Left renal cortex interstitium (tissue), 4 donors: Measurements from ENCODE around the gene GBA3. TPM values are rescaled to one million over a fixed set of nuclear protein-coding genes. Genes with fewer than 3 reads are reported as not detected.

Experiments
- DNase-seq, 4 donors: peaks; one replicate each; pipeline ENCODE4 v3.0.0-alpha.2; 2013; ENCODE audit warnings: low read depth in 4 of 4, low spot score in 2 of 4, missing footprints in 1 of 4
- polyA plus RNA-seq, 4 donors: library from polyadenylated mRNA; unstranded; fragments of 120-200 nt; gene quantifications; one replicate each; pipeline ENCODE4 v1.2.1, GENCODE V29; 2013; ENCODE audit not compliant: insufficient read length in 4 of 4

GBA3 gene
- polyA plus RNA-seq, 4 donors: 9.7 to 18.5 (median 13.8) TPM

DNA sequence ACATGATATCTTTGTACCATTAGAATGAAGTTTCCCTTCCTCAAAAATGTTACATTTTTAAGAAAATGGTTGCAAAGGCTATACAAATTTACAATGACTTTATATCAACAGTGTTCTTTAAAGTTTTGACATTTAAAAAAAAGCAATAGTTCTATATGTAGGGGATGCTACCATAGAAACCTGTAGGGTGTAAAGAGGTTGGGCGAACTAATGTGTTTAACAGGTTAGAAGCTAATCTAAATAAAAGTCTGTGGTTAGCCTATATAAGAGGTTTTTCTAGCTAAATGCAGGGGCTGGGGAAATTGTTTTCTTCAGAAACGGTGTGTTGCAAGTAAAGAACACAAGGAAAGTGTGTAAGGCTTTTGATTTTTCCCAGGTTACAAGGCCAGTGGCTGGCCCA lies 73.3 kb downstream of the GBA3 start:
- no peak for DNase-seq

DNA sequence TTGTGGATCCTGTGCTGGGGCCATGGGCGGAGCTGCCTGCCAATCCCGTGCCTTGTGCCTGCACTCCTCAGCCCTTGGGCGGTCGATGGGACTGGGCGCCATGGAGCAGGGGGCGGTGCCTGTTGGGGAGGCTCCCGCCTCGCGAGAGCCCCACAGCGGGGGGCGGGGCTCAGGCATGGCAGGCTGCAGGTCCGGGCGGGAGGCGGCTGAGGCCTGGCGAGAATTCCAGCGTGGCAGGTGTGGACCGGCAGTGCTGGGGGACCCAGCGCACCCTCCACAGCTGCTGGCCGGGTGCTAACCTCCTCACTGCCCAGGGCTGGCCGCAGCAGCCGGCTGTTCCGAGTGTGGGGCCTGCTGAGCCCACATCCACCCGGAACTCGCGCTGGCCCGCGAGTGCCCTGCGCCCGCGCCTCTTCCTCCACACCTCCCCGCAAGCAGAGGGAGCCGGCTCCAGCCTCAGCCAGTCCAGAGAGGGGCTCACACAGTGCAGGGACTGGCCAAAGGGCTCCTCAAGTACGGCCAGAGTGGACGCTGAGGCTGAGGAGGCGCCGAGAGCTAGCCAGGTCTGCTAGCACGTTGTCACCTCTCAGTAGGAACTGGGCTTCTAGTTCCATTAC lies 85.9 kb downstream of the GBA3 start:
- DNase-seq: no peak

DNA sequence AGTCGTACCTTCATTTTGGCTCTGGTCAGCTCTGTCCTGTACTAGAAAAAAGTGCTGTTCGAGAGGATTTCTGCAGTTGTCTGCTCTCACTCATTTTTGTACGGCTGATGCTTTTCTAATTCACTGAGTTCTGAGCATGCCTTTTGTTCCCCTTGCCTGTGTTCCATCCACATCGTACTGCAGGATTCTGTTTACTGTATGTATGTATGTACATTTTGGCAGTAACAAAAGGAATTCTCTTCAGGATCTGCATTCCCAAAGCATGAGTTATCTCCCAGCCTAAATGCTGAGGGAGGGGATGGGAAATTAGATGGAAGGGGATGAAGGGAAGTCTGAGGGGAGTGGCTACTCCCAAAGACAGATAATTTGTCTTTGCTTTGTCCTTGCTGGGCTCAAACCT lies 87.6 kb downstream of the GBA3 start:
- DNase-seq: no peak

DNA sequence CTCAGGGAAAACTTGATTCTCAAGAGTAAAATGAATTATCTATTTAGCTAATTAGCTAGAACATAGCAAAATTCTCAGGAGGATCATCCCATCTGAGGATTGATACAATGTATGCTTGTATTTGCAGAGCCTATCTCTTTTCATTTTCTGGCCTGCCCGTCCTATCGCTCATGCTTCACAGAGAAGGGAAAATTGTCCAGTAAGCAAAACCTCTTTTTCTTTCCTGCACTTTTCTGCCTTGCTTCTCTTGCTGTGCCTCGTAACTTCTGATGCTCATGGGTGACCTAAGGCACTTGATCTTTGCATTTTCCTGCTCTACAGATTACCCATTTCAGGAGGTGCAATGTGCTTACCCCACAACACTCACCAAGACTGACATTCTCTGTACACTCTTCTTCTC lies 88.1 kb downstream of the GBA3 start:
- DNase-seq: no peak

DNA sequence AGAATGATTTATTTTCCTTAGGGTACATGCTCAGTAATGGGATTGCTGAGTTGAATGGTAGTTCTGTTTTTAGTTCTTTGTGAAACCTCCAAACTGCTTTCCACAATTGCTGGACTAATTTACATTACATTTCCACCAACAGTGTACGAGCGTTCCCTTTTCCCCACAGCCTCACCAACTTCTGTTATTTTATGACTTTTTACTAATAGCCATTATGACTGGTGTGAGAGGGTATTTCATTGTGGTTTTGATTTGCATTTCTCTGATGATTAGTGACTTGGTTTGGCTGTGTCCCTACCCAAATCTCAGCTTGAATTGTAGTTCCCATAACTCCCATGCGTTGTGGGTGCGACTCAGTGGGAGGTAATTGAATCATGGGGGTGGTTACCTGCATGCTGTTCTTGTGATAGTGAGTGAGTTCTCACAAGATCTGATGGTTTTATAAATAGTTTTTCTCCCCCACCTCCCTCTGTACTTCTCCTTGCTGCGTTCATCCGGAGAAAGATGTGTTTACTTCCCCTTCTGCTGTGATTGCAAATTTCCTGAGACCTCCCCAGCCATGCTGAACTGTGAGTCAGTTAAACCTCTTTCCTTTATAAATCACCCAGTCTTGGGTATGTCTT lies 95.1 kb downstream of the GBA3 start:
- no peak for DNase-seq

DNA sequence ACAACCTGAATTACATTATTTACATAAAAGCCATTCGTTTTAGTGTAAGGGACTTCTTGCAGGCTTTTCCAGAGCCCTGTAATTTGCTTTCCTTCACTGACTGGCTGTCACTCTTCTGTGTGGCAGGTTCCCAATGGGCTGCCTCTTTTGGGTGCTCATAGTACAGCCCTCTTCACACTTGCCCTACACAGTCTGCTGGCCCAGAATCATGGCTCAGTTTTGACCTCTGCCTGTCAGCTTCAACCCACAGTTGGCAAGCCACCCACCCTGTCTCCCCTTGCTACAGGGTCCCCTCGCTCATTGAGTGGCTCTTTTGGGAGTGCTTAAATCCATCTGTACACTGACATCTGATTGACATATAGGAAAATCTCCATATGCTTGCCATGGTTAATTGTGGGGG lies 97.9 kb downstream of the GBA3 start:
- DNase-seq: no peak

DNA sequence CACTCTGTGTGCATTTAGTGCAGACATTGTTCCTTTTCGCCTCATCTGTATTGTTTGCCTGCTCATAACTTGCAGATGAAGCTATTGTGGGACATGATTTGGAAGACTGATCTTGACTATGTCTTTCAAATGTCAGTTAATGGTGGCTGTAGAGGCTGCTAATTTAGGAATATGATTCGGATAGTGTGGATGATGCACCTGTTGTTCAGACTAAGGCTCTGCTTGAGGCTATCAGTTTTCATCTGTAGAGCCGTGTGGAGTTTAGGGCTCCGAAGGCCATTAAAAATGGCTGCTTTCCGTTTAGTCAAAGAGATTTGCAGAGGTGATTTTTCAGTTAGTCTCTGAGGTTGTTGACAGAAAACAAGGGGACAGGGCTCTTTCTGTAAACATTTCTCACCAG lies 102.0 kb downstream of the GBA3 start:
- no peak for DNase-seq

DNA sequence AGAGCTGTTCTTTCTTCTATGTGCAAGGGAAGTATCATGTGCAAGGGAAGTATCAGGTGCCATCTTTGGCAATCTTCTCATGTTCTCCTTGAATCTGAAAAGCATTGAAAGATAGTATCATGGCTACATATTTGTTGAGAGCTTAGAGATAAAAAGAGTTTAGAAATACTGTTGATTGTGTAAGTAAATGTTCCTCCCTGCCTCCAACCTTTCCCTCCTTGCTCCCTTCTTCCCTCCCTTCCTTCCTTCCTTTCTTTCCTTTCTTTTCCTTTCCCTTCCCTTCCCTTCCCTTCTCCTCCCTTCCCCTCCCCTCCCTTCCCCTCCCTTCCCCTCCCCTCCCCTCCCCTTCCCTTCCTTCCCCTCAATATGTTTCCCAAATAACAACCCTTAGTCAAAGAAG lies 108.7 kb downstream of the GBA3 start:
- no peak for DNase-seq

DNA sequence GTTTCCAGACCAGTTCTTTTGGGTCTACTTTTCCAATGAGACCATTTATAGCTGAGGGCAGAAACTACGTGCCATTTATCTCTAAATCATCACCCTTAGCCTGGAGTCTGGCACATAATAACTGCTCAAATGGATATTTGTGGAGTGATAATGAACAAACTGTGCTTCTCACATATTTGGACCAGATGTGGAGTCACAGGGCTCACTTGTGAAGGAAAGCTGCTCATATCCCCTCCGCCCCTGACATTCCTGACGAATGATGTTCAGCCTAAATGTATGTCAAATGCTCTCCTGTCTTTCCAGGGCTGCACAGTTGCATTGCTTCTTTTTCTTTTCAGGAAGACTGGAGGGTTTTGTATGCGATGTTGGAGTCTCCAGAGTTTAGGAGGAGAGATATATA lies 110.1 kb downstream of the GBA3 start:
- DNase-seq: no peak

DNA sequence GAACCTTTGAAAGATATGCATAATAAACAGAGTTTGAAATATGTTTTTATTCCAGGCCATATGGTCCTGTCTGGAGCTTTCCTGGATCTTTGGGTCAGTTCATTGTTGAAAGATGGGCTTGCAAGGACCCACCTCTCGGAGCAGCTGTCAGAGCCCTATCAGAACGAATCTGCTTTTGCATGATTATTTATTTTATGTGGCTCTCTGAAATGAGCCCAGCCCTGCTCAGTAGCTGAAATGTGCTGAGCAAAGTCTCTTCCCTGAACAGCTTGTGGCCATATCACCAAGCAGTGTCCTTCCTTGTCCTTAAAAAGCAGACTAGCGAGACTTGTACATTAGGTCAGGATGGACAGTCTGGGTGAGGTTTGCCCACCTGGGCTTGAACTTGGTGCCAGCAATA lies 110.8 kb downstream of the GBA3 start:
- no peak for DNase-seq

DNA sequence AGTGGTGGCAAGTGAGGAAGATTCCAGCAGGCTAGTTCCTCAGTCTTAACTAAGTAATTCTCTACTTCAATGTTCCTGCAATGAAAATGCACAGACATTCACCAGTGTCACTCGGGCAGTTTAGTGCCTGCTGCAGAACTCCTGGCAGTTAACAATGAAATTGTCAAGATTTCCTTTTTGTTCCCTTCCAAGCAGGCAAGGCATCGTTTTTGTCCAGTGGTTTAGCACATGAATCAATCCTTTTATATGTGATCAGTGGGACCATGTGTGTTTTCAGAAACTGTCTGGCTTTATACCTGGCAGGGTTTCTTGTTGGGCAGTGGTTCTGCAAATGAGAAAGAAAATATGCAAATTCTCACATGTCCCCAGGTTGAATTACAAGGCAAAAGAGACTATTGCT lies 122.2 kb downstream of the GBA3 start:
- DNase-seq: no peak

DNA sequence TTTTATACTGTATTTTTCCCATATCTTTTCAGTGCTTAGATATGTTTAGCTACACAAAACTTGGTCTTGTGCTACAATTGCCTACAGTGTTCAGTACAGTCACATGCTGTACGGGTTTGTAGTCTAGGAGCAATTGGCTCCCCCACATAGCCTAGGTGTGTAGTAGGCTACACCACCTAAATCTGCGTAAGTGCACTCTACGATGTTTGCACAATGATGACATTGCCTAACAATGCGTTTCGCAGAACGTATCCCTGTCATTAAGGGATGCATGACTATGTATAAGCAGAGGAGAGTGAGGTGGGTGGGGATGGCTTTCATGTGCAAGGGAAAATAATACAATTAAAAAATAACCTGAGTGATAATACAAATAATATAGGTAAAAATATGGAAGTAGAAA lies 131.4 kb downstream of the GBA3 start:
- DNase-seq: no peak

DNA sequence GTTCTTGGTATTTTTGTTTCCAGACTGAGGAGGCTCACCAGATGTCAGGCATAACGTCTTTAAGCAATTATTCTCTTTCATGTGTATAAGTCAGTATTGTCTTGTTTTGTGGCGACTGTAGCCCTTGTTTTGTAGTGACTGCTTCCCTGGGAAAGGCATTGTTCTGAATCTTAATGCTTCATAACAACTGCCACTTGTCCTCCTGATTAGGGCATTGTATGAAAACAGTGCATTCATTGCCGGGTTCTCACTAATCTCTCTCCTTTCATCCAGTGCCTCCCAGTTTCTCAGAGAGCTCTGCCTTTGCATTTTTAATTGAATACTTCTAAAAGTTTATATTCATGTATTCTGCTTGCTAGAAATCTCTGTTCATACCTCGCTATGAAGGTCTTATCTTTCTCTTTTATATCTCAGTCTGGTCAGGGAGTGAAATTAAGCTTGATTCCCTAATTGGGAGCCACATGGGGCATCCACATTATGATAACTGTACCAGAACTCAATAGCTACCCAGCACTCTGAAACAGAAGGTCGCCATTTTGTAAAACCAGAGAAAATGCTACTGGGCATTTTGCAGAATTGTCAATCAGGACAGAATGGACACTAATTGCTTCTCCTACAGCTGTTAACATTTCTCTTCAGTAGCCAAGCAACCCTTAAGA lies 149.8 kb downstream of the GBA3 start:
- no peak for DNase-seq

DNA sequence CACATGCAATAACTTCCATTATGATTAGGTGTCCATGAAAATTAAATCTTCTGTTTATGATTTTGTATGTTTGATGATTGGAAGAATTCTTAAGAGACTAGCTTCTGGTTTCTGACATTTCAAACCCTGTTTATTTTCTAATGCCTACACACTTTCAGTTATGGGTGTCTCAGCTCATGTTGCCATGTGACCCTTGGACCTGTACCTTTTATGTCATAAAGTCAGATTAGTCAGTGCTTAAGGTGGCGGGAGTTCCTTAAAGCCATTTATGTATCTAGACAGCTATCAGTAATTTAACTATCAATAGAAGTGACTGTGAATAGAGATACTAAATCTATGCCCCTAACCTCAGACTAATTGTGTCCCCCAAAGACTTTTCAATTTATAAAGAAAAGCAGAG lies 155.6 kb downstream of the GBA3 start:
- no peak for DNase-seq

DNA sequence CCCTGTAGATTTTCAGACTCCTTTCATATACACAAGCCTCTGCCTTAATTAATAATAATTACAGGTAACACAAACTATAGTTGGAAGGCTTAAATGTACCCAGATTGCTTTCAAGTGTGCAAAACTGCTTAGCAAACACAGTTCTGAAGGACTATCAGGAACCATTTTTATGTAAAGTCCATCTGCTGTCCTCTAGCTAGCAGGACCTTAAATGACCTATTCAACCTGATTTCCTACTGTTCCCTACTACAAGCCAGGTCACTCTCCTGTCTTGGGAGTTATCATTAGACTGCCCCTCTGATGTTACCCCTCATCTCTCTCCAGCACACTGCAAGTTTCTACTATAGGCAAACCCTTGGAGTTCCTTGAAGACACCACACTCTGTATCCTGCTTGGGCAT lies 157.3 kb downstream of the GBA3 start:
- no peak for DNase-seq

DNA sequence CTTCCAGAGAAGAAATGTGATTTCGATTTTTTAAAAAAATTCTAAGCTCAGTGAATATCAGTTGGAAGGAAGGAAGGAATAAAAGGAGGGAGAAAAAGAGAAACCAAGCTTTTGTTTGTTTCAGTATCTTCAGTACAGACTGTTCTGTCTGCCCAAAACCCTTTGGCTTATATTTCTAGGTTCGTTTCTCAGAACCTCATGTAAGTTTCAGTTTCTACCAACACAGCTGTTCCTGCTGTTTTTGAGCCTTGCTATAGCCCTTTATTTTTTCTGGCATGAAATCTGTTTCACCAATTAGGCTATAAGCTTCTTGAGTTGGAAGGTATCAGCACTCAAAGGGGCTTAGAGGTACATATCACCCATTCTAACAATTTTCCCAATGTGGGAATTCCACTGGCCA lies 157.9 kb downstream of the GBA3 start:
- no peak for DNase-seq

DNA sequence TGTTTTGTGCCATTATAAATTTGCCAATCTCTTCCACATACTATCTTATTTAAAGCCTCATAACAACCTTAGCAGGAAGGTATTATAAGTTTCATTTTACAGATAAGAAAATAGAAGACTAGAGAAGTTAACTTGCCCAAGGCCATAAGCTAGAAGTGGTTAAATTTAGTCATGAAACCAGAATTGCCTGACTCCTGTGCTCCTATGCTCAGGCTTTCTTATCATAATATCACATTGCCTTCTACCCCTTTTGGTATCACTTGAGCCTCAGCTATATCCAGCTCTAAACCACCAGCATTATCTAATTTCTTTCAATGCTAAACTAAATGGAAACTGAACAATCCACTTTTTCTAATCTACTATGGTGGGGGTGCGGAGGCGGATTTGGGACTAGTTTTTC lies 164.7 kb downstream of the GBA3 start:
- DNase-seq: no peak

DNA sequence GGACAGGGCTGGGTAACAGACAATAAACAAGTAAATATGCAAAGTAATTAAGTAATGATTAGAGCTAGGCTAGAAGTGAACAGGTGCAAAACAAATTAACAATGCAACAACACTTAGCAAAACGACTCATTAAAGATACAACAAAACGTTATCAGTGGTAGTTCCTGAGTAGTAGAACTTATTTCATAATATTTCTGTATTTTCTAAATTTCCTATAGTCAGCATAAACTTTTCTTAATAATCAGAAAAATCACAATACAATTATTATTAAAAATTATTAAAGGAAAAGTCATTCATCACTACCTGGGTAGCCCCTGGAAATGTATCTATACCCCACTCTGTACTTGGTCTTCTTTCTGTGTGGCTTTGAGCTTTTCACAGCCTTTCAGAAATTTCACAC lies 166.6 kb downstream of the GBA3 start:
- DNase-seq: no peak
